Neural progenitor cell (in vitro differentiated cells): ENCODE measurements around the gene UBR4.

Experiments used
- EZH2 ChIP-seq: fragments of 200-600 bp; sonication (generic); IDR thresholded peaks from 2 replicates; pipeline ENCODE4 v1.6.1; 2017; ENCODE audit warnings: antibody characterized with exemption, mild to moderate bottlenecking, moderate library complexity
- TF ChIP-seq, protein P1 (sequence below): fragments of 200-600 bp; sonication (generic); IDR thresholded peaks from 2 replicates; pipeline ENCODE4 v1.5.1; 2017; ENCODE audit warnings: antibody characterized with exemption, mild to moderate bottlenecking

DNA sequence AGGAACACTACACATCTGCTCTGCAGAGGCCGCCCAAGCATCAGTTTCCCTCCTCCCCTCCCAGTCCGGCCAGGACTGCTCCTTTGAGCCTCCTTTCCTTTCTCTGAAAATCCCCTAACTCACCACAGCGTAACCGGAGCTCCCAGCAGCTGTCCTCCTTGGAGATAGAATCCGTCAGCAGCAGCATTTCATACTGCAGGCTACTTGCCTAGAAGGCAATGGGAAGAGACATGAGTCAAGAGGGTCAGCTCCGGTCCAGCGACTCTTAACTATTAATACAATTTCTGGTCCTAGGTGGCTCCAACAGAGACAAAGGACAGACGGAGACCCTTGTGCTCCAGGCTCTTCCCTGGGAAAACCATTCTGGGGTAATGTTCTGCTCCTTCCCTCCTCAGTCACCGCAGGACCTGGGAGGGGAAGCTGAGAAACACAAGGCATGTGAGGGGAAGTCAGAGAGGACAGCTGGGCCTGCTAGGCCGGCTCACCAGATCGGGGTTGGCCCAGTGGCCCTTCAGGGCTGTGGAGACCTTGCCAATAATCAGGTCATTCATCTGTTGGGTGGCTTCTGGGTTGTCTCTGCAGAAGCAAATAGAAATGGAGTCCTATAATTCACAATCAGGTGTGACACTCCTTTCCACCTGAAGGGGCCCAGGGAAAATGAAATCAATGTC is 99.7 kb downstream of the UBR4 start:
- TF ChIP-seq, protein P1, sequence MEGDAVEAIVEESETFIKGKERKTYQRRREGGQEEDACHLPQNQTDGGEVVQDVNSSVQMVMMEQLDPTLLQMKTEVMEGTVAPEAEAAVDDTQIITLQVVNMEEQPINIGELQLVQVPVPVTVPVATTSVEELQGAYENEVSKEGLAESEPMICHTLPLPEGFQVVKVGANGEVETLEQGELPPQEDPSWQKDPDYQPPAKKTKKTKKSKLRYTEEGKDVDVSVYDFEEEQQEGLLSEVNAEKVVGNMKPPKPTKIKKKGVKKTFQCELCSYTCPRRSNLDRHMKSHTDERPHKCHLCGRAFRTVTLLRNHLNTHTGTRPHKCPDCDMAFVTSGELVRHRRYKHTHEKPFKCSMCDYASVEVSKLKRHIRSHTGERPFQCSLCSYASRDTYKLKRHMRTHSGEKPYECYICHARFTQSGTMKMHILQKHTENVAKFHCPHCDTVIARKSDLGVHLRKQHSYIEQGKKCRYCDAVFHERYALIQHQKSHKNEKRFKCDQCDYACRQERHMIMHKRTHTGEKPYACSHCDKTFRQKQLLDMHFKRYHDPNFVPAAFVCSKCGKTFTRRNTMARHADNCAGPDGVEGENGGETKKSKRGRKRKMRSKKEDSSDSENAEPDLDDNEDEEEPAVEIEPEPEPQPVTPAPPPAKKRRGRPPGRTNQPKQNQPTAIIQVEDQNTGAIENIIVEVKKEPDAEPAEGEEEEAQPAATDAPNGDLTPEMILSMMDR: no peak
- no peak for TF ChIP-seq EZH2
